UCSD-AML1 (cell line): ENCODE measurements around the gene MAS1L.
"Not testable (repeated sequence)": the region's sequence is repeated elsewhere in the genome, so short reads cannot be mapped to it uniquely, and the experiment has no call there.

Source experiments
- DNase-seq: peaks from one replicate; lab custom pipeline; 2025; ENCODE audit not compliant: unreplicated experiment; lab: John Stamatoyannopoulos, UW

The MAS1L gene

DNA sequence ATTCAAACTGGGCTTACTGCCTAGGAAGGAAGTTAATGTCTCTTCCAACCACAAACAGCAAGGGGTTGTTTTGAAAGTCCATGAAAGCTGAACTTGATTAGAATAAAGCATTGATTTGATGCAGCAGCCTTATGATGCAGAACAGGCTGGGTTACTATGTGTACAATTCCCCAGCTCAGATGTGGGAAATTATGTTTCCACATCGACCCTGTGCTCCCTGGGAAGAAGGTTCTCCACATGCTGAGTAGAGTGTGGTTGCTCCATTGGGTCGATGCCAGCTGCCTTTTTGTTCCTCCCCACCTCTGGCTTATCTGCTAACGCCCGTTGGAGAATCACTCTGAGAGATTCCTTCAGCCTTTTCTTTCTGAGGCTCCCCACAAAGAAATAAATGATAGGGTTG lies 1.2 kb downstream of the MAS1L start:
- DNase-seq: no peak

GRCh38 chr6:29483735-29484134 lies 4.0 kb downstream of the MAS1L start:
- no peak for DNase-seq

DNA sequence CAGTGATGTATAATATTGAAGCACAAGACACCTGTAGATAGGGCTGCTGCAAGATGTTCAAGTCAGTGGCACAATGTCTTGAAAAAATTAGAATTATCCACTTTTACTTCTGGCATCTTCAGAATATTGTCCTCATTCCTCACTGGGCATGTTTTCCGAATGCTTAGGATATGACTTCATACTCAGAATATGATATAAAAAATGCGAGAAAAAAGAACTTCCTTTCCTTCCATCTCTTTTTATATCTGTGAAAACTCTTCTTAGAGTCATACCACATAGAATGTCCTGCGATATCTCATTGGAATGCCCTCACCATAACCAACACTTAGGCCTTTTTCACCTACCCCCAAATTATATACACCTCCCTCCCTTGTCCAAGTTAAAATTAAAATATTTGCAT lies 4.6 kb downstream of the MAS1L start:
- no peak for DNase-seq

DNA sequence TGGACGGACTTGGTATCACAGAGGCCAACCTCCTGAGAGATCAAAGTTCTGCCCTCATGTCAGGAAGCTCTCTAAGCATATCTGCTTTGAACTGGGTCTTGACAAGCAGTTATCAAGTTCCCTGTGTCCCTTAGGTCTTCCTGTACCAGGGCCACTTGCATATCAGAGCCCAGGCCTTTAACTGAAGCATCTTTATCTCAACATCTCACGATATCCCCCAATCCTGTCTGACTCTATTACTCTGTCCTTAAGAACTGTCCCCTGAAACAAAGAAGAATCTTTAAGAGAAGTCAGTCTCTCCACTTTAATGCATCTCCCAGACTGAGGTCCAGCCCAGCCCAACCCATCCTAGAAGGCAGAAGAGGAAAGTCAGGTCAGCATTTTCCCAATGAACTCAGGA lies 8.2 kb downstream of the MAS1L start:
- DNase-seq: no peak

DNA sequence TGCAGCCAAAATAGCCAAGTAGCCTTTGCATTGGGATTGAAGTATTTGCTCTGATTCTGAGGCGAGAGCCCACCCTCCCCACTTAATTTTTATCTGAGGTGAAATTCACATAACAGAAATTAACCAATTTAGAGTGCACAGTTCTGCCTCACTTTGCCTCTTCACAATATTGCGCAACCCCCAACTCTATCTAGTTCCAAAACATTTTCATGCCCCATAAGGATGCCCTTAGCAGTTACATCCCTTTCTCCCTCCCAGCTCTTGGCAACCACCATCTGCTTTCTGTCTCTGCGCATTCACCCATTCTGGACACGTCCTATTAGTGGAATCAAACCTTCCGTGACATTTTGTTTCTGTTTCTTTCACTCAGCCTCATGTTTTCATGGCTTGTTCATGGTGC lies 9.0 kb downstream of the MAS1L start:
- no peak for DNase-seq

DNA sequence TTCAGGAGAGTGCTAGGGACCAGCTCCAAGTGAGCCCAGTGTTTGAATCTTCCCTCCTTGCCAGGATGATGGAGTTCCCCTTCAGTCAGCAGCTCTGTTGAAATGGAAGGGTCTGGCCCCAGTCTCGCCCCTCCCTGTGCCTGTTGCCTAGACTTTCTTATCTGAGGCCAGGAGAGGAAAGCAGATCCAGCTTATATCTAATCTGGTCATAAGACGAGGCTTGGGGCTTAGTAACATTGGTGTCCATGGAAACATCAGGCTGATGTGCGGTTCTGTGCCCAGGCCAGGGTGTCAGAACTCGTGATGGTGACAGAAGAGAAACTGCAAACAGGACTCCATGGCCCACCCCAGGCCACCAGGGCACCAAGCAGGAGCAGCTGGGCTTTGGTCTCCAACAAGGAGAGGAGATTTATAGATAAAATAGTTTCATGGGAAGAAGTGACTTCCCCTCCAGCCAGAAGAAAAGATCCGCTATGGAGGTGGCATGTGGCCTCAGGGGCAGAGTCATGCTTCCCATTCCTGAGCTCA lies 9.8 kb downstream of the MAS1L start:
- no peak for DNase-seq

DNA sequence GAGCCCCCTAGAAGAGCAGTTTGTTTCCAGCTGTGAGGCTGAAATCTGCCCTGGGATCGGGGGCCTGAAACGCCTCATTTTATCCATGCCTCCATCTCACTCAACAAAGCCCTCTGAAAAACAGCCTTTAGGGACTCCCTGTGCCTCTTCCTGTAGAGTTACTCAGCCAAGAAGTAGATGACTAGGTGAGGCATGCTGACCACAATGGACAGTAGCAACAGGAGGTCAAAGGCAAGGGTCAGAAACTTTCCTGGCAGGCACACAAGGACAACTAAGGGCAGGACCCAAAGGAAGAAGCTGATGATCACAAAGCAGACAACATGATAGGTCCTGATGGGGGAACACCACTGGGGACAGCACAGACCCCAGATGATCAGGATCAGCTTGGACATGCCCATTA lies 12.8 kb downstream of the MAS1L start:
- DNase-seq: no peak

DNA sequence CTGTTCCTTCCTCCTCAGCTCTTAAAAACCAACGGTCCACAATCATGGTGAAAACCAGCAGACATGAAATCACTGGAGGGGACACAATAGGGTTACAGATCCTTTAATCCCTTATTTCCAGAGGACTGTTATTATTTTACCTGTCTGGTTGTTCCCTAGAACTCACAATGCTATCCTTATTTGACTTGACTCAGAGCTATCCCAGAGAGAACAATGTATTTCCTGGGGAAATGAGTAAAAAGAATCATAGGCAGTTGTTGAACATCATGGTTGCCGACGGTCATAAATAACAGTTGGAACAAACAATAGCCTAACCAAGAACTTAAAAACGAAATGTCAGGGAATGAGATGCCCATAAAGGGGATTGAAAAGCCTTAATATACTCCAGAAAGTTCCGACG lies 21.5 kb downstream of the MAS1L start:
- DNase-seq: no peak

- no peak for DNase-seq
Measured at GRCh38 chr6:29465801-29466200, 22.0 kb downstream of the MAS1L start.

- DNase-seq: no peak
Measured at GRCh38 chr6:29465279-29465678, 22.5 kb downstream of the MAS1L start.

- no peak for DNase-seq
Measured at GRCh38 chr6:29462022-29462421, 25.7 kb downstream of the MAS1L start.

- no peak for DNase-seq
Measured at GRCh38 chr6:29461021-29461814, 26.5 kb downstream of the MAS1L start.

DNA sequence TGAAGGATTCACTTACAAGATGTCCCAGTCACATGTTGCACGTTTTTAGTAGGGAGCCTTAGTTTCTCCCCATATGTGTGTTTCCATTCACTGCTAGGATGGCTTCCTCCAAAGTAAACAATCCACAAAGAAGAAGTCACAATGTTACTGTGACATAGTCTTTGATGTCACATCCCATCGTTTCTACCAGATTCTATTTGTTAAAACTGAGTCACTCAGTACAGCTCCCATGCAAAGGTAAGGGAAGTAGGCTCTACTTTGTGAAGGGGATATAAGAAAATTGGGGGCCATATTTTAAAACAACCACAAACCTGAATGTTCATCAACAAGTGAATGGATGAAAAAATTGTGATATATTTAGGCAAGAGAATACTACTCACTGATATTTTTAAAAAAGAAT lies 30.8 kb downstream of the MAS1L start, which contains the start of the genes OR11A1 and OR2H1:
OR11A1 (minus strand) TSS at position 101 of the 400 bp plus-strand sequence. CDS start 29,430 bp downstream, outside the sequence.
OR2H1 (plus strand) TSS at position 185 of the 400 bp plus-strand sequence. CDS start 4,615 bp downstream, outside the sequence.
- DNase-seq: no peak

- no peak for DNase-seq
Measured at GRCh38 chr6:29451471-29452193, 36.1 kb downstream of the MAS1L start.

DNA sequence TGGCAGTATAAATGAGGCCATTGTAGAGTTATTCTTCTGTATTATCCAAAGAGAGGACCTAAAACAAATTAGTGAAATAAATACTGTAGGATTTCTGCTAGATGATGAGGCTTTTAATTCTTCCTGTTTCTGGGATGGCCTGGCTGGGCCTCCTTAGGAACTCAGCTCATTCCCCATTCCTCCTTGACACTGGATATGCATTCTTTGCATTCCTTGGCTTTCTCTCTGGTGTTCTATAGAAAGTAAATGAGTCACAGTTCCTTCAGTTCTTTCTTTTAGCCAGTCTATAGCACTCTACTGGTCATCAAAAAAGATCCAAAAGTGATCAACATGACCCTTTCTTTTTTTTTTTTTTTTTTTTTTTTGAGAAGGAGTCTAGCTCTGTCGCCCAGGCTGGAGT lies 40.1 kb downstream of the MAS1L start:
- DNase-seq: no peak

GRCh38 chr6:29444031-29444430 lies 43.7 kb downstream of the MAS1L start:
- not testable (repeated sequence) for DNase-seq

DNA sequence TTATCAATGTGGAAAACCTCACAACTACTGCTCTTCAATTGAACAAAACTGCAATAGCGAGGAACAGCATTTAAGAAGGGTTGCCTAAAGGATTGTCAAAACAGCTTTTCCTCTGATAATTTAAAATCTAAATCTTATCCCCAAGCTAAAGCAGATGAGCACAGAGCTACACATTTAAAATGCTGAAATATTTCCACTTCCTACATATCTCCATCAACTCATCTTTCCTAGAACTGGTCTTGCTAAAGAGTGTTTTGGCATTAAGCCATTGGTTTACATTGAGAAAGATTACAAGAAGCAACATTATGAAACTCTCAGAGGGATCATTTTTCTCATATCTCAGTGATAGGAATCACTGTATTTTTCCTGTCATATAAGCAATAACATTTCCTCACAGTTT lies 45.0 kb downstream of the MAS1L start:
- no peak for DNase-seq

GRCh38 chr6:29439006-29439405 lies 48.8 kb downstream of the MAS1L start, which contains the start of gene OR10C1:
TSS of gene OR10C1 (plus strand) at chr6:29439306. CDS start at chr6:29440016, 710 bp downstream.
- no peak for DNase-seq

- DNase-seq: not testable (repeated sequence)
Measured at GRCh38 chr6:29436730-29437129, 51.0 kb downstream of the MAS1L start.
